HG03139 (cell line): Measurements from ENCODE around the gene VRTN.
"Not testable (repeated sequence)": the region's sequence is repeated elsewhere in the genome, so short reads cannot be mapped to it uniquely, and the experiment has no call there.

ENCODE experiments used
- ATAC-seq: cut with Tn5 transposase; IDR thresholded peaks from one replicate; pipeline ENCODE4 v1.9.1; 2021; ENCODE audit not compliant: unreplicated experiment

VRTN gene

GRCh38 chr14:74348735-74349463, 628 bp downstream of the VRTN start:
- ATAC-seq, result no peak

GRCh38 chr14:74349757-74350156, 1.5 kb downstream of the VRTN start:
- no peak for ATAC-seq

- ATAC-seq, result no peak
These were observed 2.1 kb downstream of the VRTN start for GRCh38 chr14:74350211-74350927.

GRCh38 chr14:74350928-74351323, 2.7 kb downstream of the VRTN start:
- ATAC-seq, result no peak

- ATAC-seq, result no peak
These were observed 8.8 kb downstream of the VRTN start for GRCh38 chr14:74356892-74357575.

GRCh38 chr14:74357585-74357984, 9.3 kb downstream of the VRTN start:
- no peak for ATAC-seq

- ATAC-seq, result no peak
These were observed 10.0 kb downstream of the VRTN start for GRCh38 chr14:74358176-74358829.

- no peak for ATAC-seq
These were observed 11.9 kb downstream of the VRTN start for GRCh38 chr14:74360163-74360562.

GRCh38 chr14:74362361-74362915, 14.2 kb downstream of the VRTN start:
- no peak for ATAC-seq

- ATAC-seq, result no peak
These were observed 16.1 kb downstream of the VRTN start for GRCh38 chr14:74364271-74364880.

- no peak for ATAC-seq
These were observed 19.8 kb downstream of the VRTN start for GRCh38 chr14:74368026-74368425.

GRCh38 chr14:74368441-74368840, 20.2 kb downstream of the VRTN start:
- no peak for ATAC-seq

GRCh38 chr14:74377976-74378690, 29.9 kb downstream of the VRTN start:
- ATAC-seq, result no peak

GRCh38 chr14:74380172-74380571, 31.9 kb downstream of the VRTN start:
- no peak for ATAC-seq

GRCh38 chr14:74380845-74381244, 32.6 kb downstream of the VRTN start:
- ATAC-seq, result no peak

GRCh38 chr14:74381571-74381970, 33.3 kb downstream of the VRTN start:
- ATAC-seq, result not testable (repeated sequence)

- ATAC-seq, result no peak
These were observed 34.0 kb downstream of the VRTN start for GRCh38 chr14:74382231-74382630.

GRCh38 chr14:74389980-74390379, 41.7 kb downstream of the VRTN start:
- no peak for ATAC-seq

- not testable (repeated sequence) for ATAC-seq
These were observed 42.2 kb downstream of the VRTN start for GRCh38 chr14:74390505-74390904.

- ATAC-seq, result no peak
These were observed 43.2 kb downstream of the VRTN start for GRCh38 chr14:74391479-74391878.
